Type B pancreatic cell (in vitro differentiated cells): ENCODE results near the gene TIMM29. TPM values are rescaled to one million over a fixed set of nuclear protein-coding genes. Genes with fewer than 3 reads are reported as not detected.

Experiments
- DNase-seq: peaks from one replicate; pipeline ENCODE4 v3.0.0; 2021; ENCODE audit warnings: mixed read lengths; ENCODE audit not compliant: unreplicated experiment; ENCODE audit errors: extremely low spot score
- H3K27ac Mint-ChIP-seq: 2 replicates; pipeline ENCODE4 v1.8.0; 2021; ENCODE audit warnings: mild to moderate bottlenecking, mixed read lengths
- H3K27me3 Mint-ChIP-seq: 2 replicates; pipeline ENCODE4 v1.8.0; 2021; ENCODE audit warnings: mixed read lengths
- H3K36me3 Mint-ChIP-seq: 2 replicates; pipeline ENCODE4 v1.8.0; 2021; ENCODE audit warnings: mixed read lengths
- H3K4me1 Mint-ChIP-seq: one replicate; pipeline ENCODE4 v1.8.0; 2021; ENCODE audit warnings: mixed read lengths; ENCODE audit not compliant: unreplicated experiment
- H3K4me3 Mint-ChIP-seq: 2 replicates; pipeline ENCODE4 v1.8.0; 2021; ENCODE audit warnings: mild to moderate bottlenecking, mixed read lengths
- H3K9me3 Mint-ChIP-seq: 2 replicates; pipeline ENCODE4 v1.8.0; 2021; ENCODE audit warnings: mixed read lengths
- long read RNA-seq: library from polyadenylated mRNA; unstranded; transcript quantifications from one replicate; pipeline ENCODE4 v2.0.0, GENCODE V29; 2020
- total RNA-seq: library from RNA; stranded (reverse); gene quantifications from 2 replicates; pipeline ENCODE4 v1.2.1, GENCODE V29; 2021; ENCODE audit warnings: low replicate concordance
- TF ChIP-seq, protein P1 (sequence below): fragments of 200-600 bp; sonication (generic); conservative IDR thresholded peaks from 2 replicates; pipeline ENCODE4 v1.5.0; 2021; ENCODE audit warnings: antibody characterized with exemption, mild to moderate bottlenecking

The TIMM29 gene
- 31.8 and 33.7 TPM in 2 replicates for total RNA-seq
- long read RNA-seq = 0 reads

DNA sequence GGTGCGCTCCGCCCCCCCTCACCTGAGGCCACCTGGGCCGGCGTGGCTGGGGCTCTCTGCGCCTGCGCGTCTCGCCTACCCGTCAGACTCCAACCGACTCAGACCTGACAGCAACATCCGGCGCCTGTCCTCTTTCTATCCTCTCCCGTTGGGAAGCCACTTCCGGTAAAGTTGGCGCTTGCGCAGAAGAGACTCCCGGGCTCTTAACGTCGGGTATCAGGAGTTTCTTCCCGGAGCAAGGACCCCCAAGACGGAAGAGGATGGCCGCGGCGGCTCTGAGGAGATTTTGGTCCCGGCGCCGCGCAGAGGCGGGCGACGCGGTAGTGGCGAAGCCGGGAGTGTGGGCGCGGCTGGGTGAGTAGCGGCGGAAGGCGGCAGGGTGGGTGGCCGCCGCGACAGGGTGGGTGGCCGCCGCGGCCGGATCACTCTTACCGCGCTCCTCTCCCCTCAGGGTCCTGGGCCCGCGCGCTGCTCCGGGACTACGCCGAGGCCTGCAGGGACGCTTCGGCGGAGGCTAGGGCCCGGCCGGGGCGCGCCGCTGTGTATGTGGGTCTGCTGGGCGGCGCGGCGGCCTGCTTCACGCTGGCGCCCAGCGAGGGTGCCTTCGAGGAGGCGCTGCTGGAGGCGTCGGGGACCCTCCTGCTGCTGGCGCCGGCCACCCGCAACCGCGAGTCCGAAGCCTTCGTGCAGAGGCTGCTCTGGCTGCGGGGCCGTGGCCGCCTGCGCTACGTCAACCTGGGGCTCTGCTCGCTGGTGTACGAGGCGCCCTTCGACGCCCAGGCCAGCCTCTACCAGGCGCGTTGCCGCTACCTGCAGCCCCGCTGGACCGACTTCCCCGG is at the start of gene TIMM29, which contains the start of gene YIPF2:
TIMM29 (plus strand) TSS at position 249 of the 839 bp plus-strand sequence; CDS start at position 261, 12 bp downstream.
YIPF2 (minus strand) TSS at position 77 of the 839 bp plus-strand sequence. CDS start 229 bp downstream, outside the sequence.
- DNase-seq = peak; percentile 96
- TF ChIP-seq, protein P1, sequence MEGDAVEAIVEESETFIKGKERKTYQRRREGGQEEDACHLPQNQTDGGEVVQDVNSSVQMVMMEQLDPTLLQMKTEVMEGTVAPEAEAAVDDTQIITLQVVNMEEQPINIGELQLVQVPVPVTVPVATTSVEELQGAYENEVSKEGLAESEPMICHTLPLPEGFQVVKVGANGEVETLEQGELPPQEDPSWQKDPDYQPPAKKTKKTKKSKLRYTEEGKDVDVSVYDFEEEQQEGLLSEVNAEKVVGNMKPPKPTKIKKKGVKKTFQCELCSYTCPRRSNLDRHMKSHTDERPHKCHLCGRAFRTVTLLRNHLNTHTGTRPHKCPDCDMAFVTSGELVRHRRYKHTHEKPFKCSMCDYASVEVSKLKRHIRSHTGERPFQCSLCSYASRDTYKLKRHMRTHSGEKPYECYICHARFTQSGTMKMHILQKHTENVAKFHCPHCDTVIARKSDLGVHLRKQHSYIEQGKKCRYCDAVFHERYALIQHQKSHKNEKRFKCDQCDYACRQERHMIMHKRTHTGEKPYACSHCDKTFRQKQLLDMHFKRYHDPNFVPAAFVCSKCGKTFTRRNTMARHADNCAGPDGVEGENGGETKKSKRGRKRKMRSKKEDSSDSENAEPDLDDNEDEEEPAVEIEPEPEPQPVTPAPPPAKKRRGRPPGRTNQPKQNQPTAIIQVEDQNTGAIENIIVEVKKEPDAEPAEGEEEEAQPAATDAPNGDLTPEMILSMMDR = no peak
- Mint-ChIP-seq H3K4me1 (peaks cover 9% of the 10 kb centered on the region), H3K27ac (peak within 1 kb of the TSS; percentile 94), H3K36me3 (peaks cover 7% of the 10 kb centered on the region), H3K4me3 (peak within 1 kb of the TSS; percentile 96), H3K27me3 (no peaks in the 10 kb centered on the region), H3K9me3 (no peaks in the 10 kb centered on the region)

DNA sequence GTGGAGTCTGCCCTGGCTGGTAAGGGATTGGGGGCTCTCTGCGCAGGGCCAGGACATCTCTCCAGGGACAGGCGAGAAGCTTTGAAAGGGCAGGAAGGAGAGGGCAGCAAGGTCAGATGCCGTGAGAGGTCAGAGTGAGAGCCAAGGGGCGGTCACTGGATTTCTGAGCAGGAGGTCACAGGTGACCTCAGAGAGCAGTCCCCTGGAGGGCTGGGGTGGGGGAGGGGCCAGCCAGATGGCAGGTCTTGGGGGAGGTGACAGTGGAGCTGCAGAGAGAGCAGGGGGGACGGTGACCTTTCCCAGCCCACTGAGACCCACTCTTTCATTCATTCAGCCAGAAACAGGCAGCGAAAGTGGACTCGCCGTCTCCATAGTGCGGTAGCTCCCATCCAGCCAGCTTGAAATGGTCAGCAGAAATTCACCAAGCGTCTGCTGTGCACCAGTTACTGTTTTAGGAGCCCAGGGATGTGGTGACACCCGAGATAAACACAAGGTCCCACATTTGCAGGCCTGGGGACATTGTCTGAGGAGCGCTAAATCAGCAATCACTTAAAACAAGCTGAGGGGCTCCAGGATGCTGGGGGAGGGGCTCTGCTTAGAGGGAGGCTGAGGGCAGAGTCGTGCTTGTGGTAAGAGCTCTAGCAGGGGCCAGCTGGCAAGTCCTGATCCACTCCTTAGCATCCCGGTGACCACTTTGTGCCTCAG is 47.1 kb upstream of the TIMM29 start:
- H3K27me3 Mint-ChIP-seq = no peaks in the 10 kb centered on the region
- H3K27ac Mint-ChIP-seq = peak overlapping the region; percentile 77
- TF ChIP-seq, protein P1 = no peak
- H3K4me3 Mint-ChIP-seq = peak overlapping the region; percentile 61
- peaks cover 7% of the 10 kb centered on the region for H3K36me3 Mint-ChIP-seq
- H3K4me1 Mint-ChIP-seq = peaks cover 44% of the 10 kb centered on the region
- no peak for DNase-seq
- no peaks in the 10 kb centered on the region for H3K9me3 Mint-ChIP-seq

- H3K4me3 Mint-ChIP-seq = peak overlapping the region; percentile 22
- TF ChIP-seq, protein P1 = no peak
- DNase-seq = no peak
Measured at GRCh38 chr19:10882108-10882457, 46.5 kb upstream of the TIMM29 start.

DNA sequence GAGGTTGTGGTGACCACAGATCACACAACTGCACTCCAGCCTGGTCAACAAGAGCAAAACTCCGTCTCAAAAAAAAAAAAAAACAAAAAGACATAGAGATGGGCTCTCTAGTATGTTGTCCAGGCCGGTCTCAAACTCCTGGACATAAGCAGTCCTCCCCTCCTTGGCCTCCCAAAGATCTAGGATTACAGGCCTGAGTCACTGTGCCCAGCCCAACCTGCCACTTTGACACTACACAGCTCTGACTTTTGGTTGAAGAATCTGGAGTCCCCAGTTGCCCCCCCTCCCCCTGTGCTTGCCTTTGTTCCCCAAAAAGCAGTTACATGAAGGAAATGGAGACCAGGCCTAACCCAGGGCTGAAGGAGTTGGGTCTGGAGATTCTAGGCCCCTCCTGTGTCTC is 44.3 kb upstream of the TIMM29 start:
- H3K36me3 Mint-ChIP-seq = peaks cover 4% of the 10 kb centered on the region
- H3K4me3 Mint-ChIP-seq = no peak overlapping the region
- no peaks in the 10 kb centered on the region for H3K27me3 Mint-ChIP-seq
- no peaks in the 10 kb centered on the region for H3K9me3 Mint-ChIP-seq
- H3K4me1 Mint-ChIP-seq = peaks cover 40% of the 10 kb centered on the region
- DNase-seq = no peak
- TF ChIP-seq, protein P1 = no peak
- peak overlapping the region; percentile 86 for H3K27ac Mint-ChIP-seq

More at GRCh38 chr19:10882108-10882457, 46.5 kb upstream of the TIMM29 start:
- Mint-ChIP-seq H3K36me3 (peaks cover 7% of the 10 kb centered on the region), H3K9me3 (no peaks in the 10 kb centered on the region), H3K27ac (peak overlapping the region; percentile 77), H3K4me1 (peaks cover 41% of the 10 kb centered on the region), H3K27me3 (no peaks in the 10 kb centered on the region)

- DNase-seq = no peak
- H3K27ac Mint-ChIP-seq = peak overlapping the region; percentile 86
- H3K9me3 Mint-ChIP-seq = no peaks in the 10 kb centered on the region
- TF ChIP-seq, protein P1 = no peak
- H3K4me1 Mint-ChIP-seq = peaks cover 37% of the 10 kb centered on the region
- H3K27me3 Mint-ChIP-seq = no peaks in the 10 kb centered on the region
- H3K4me3 Mint-ChIP-seq = peak overlapping the region; percentile 67
- peaks cover 3% of the 10 kb centered on the region for H3K36me3 Mint-ChIP-seq
Measured at GRCh38 chr19:10885201-10886169, 43.1 kb upstream of the TIMM29 start.
